H9 (cell line): Measurements from ENCODE around the gene DHDH. TPM values are rescaled to one million over a fixed set of nuclear protein-coding genes. Genes with fewer than 3 reads are reported as not detected.

Source experiments
- DNase-seq: peaks from one replicate; pipeline ENCODE4 v3.0.0-alpha.2; 2017
- H2AFZ ChIP-seq: one replicate; pipeline ENCODE4 v1.6.1; 2013; ENCODE audit warnings: mild to moderate bottlenecking, low read length, control low read depth, moderate library complexity
- H2AK5ac ChIP-seq: 2 replicates; pipeline ENCODE4 v1.6.1; 2013; ENCODE audit warnings: low read length, control low read depth, mixed read lengths; ENCODE audit not compliant: insufficient read length
- H2BK120ac ChIP-seq: one replicate; pipeline ENCODE4 v1.6.1; 2013; ENCODE audit warnings: low read depth, mild to moderate bottlenecking, low read length, control low read depth, inconsistent platforms; ENCODE audit not compliant: poor library complexity, severe bottlenecking
- H2BK12ac ChIP-seq: 2 replicates; pipeline ENCODE4 v1.6.1; 2013; ENCODE audit warnings: low read length, control low read depth, mixed read lengths, low read depth; ENCODE audit not compliant: insufficient read length
- H2BK15ac ChIP-seq: 2 replicates; pipeline ENCODE4 v1.6.1; 2013; ENCODE audit warnings: low read depth, low read length, control low read depth
- H2BK20ac ChIP-seq: one replicate; pipeline ENCODE4 v1.6.1; 2013; ENCODE audit warnings: low read depth, mild to moderate bottlenecking, low read length, control low read depth, inconsistent platforms; ENCODE audit not compliant: poor library complexity, severe bottlenecking
- H2BK5ac ChIP-seq: 2 replicates; pipeline ENCODE4 v1.6.1; 2013; ENCODE audit warnings: low read length, control low read depth, mixed read lengths; ENCODE audit not compliant: insufficient read length
- H3K14ac ChIP-seq: 2 replicates; pipeline ENCODE4 v1.6.1; 2013; ENCODE audit warnings: low read length, control low read depth; ENCODE audit not compliant: insufficient read depth
- H3K18ac ChIP-seq: 2 replicates; pipeline ENCODE4 v1.6.1; 2013; ENCODE audit warnings: low read depth, mild to moderate bottlenecking, mixed read lengths, low read length, control low read depth; ENCODE audit not compliant: insufficient read length
- H3K23ac ChIP-seq: 2 replicates; pipeline ENCODE4 v1.6.1; 2013; ENCODE audit warnings: low read length, control low read depth, mixed read lengths, low read depth; ENCODE audit not compliant: insufficient read length
- H3K23me2 ChIP-seq: 2 replicates; pipeline ENCODE4 v1.6.1; 2013; ENCODE audit warnings: low read depth, mild to moderate bottlenecking, mixed read lengths, low read length, control low read depth; ENCODE audit not compliant: insufficient read length, poor library complexity, severe bottlenecking
- H3K27ac ChIP-seq: 2 replicates; pipeline ENCODE4 v1.5.1; 2013; ENCODE audit warnings: low read length, control low read depth, mixed read lengths, low read depth; ENCODE audit not compliant: insufficient read length
- H3K27me3 ChIP-seq: 2 replicates; pipeline ENCODE4 v1.6.1; 2013; ENCODE audit warnings: low read length, control low read depth, inconsistent platforms; ENCODE audit not compliant: insufficient read depth
- H3K4ac ChIP-seq: 2 replicates; pipeline ENCODE4 v1.6.1; 2013; ENCODE audit warnings: low read depth, mild to moderate bottlenecking, control low read depth, inconsistent platforms, low read length, moderate library complexity
- H3K4me1 ChIP-seq: 2 replicates; pipeline ENCODE4 v1.6.1; 2013; ENCODE audit warnings: low read length, control low read depth, inconsistent platforms; ENCODE audit not compliant: insufficient read depth
- H3K4me2 ChIP-seq: 2 replicates; pipeline ENCODE4 v1.6.1; 2013; ENCODE audit warnings: low read length, control low read depth, mixed read lengths; ENCODE audit not compliant: insufficient read length, insufficient read depth
- H3K56ac ChIP-seq: 2 replicates; pipeline ENCODE4 v1.6.1; 2013; ENCODE audit warnings: low read depth, mild to moderate bottlenecking, mixed read lengths, low read length, control low read depth; ENCODE audit not compliant: insufficient read length
- H3K79me1 ChIP-seq: 2 replicates; pipeline ENCODE4 v1.6.1; 2013; ENCODE audit warnings: low read depth, mild to moderate bottlenecking, moderate library complexity, low read length, control low read depth, inconsistent platforms; ENCODE audit not compliant: insufficient read depth, poor library complexity, severe bottlenecking
- H3K79me2 ChIP-seq: 2 replicates; pipeline ENCODE4 v1.6.1; 2013; ENCODE audit warnings: low read length, control low read depth, inconsistent platforms; ENCODE audit not compliant: insufficient read depth
- H3K9ac ChIP-seq: 2 replicates; pipeline ENCODE4 v1.6.1; 2013; ENCODE audit warnings: low read length, control low read depth, mixed read lengths; ENCODE audit not compliant: insufficient read length; ENCODE audit errors: extremely low read depth
- H3K9me3 ChIP-seq: one replicate; pipeline ENCODE4 v1.6.1; 2013; ENCODE audit warnings: low read depth, low read length, inconsistent platforms; ENCODE audit not compliant: control insufficient read depth
- H3T11ph ChIP-seq: one replicate; pipeline ENCODE4 v1.6.1; 2013; ENCODE audit warnings: mild to moderate bottlenecking, low read length, control low read depth, inconsistent platforms
- H4K20me1 ChIP-seq: one replicate; pipeline ENCODE4 v1.6.1; 2013; ENCODE audit not compliant: control insufficient read depth, insufficient read length, insufficient read depth
- H4K5ac ChIP-seq: 2 replicates; pipeline ENCODE4 v1.6.1; 2013; ENCODE audit warnings: low read depth, mild to moderate bottlenecking, mixed read lengths, low read length, control low read depth; ENCODE audit not compliant: insufficient read length
- H4K8ac ChIP-seq: replicated peaks from 2 replicates; pipeline ENCODE4 v1.6.1; 2013; ENCODE audit warnings: low read length, control low read depth, mixed read lengths, low read depth; ENCODE audit not compliant: insufficient read length
- H4K91ac ChIP-seq: 2 replicates; pipeline ENCODE4 v1.6.1; 2013; ENCODE audit warnings: low read depth, mild to moderate bottlenecking, moderate library complexity, mixed read lengths, low read length, control low read depth; ENCODE audit not compliant: insufficient read length
- H3K27ac Mint-ChIP-seq, 3 experiments: 2 replicates in 2 of 3; 3 replicates in 1 of 3; pipeline ENCODE4 v1.8.0; 2020 to 2021; ENCODE audit warnings: mixed read lengths in 3 of 3, mild to moderate bottlenecking in 1 of 3, moderate library complexity in 1 of 3
- H3K27me3 Mint-ChIP-seq: 2 replicates; pipeline ENCODE4 v1.8.0; 2021; ENCODE audit warnings: low read depth, mild to moderate bottlenecking, moderate library complexity, mixed read lengths
- H3K36me3 Mint-ChIP-seq, 3 experiments: 2 replicates in 2 of 3; 3 replicates in 1 of 3; pipeline ENCODE4 v1.8.0; 2020 to 2021; ENCODE audit warnings: low read depth in 3 of 3, mixed read lengths in 3 of 3; ENCODE audit not compliant: insufficient read depth in 1 of 3
- H3K4me1 Mint-ChIP-seq, 2 experiments: 2 replicates each; pipeline ENCODE4 v1.8.0; 2020; ENCODE audit warnings: mixed read lengths in 2 of 2
- H3K4me3 Mint-ChIP-seq, 2 experiments: 2 replicates in 1 of 2; 3 replicates in 1 of 2; pipeline ENCODE4 v1.8.0; 2020 to 2021; ENCODE audit warnings: mild to moderate bottlenecking in 2 of 2, mixed read lengths in 2 of 2, moderate library complexity in 1 of 2
- H3K9me3 Mint-ChIP-seq, 2 experiments: 2 replicates in 1 of 2; 3 replicates in 1 of 2; pipeline ENCODE4 v1.8.0; 2020; ENCODE audit warnings: mild to moderate bottlenecking in 2 of 2, mixed read lengths in 2 of 2, moderate library complexity in 1 of 2
- WGBS: extraction: QIAGEN DNeasy Blood & Tissue Kit; methylation state at CpG from one replicate; pipeline ENCODE4 v1.1.7; 2013; ENCODE audit warnings: missing lambda C conversion rate, low lambda C conversion rate, mixed read lengths; ENCODE audit not compliant: insufficient read length; ENCODE audit errors: extremely low coverage; 5-methylcytosine and 5-hydroxymethylcytosine counted together
- total RNA-seq: library from RNA; stranded (reverse); gene quantifications from 2 replicates; pipeline ENCODE4 v1.2.1, GENCODE V29; 2021
- TF ChIP-seq, protein P1 (sequence below): fragments of 200-600 bp; sonication (generic); conservative IDR thresholded peaks from 3 replicates; pipeline ENCODE4 v1.8.0; 2021; ENCODE audit warnings: antibody characterized with exemption, mild to moderate bottlenecking

DHDH gene
- total RNA-seq, 1 experiment from 2014 or later = 2.0 TPM

- H3K27me3 ChIP-seq = no peaks in the 10 kb centered on the region
- no peak overlapping the region; a peak in 1 of 7 replicates for H3K27ac Mint-ChIP-seq
- no peak overlapping the region for H3K14ac ChIP-seq
- H3K23ac ChIP-seq = no peak overlapping the region
- no peak overlapping the region for H2BK20ac ChIP-seq
- peak overlapping the region; percentile 30 to 68 for H3K4me3 Mint-ChIP-seq
- H4K20me1 ChIP-seq = no peaks in the 10 kb centered on the region
- no peak overlapping the region for H2BK15ac ChIP-seq
- H3K27me3 Mint-ChIP-seq = no peaks in the 10 kb centered on the region
- no peak overlapping the region for H4K8ac ChIP-seq
- H3K9me3 Mint-ChIP-seq = no peaks in the 10 kb centered on the region
- no peaks in the 10 kb centered on the region; the same call in 1 of the 2 replicates for H3K4me1 ChIP-seq
- H4K91ac ChIP-seq = no peak overlapping the region
- no peak overlapping the region for H2BK12ac ChIP-seq
- WGBS = no CpG with 5 or more reads among the region's 22 CpGs
- H3K23me2 ChIP-seq = peaks cover 8% of the 10 kb centered on the region
- no peak overlapping the region for H2BK5ac ChIP-seq
- H2AFZ ChIP-seq = no peak overlapping the region
- peaks cover 30 to 35% of the 10 kb centered on the region in 2 experiments for H3K4me1 Mint-ChIP-seq
- H3K27ac ChIP-seq = no peak overlapping the region
- peaks cover 9% of the 10 kb centered on the region; the same call in 1 of the 2 replicates for H3K79me2 ChIP-seq
- no peaks in the 10 kb centered on the region for H3K9me3 ChIP-seq
- no peak overlapping the region for H3K4ac ChIP-seq
- H3T11ph ChIP-seq = no peak overlapping the region
- H2BK120ac ChIP-seq = no peak overlapping the region
- H3K9ac ChIP-seq = no peak overlapping the region
- no peak overlapping the region for H2AK5ac ChIP-seq
- no peak overlapping the region for H3K4me2 ChIP-seq
- H3K18ac ChIP-seq = no peak overlapping the region
- DNase-seq = no peak
- TF ChIP-seq, protein P1, sequence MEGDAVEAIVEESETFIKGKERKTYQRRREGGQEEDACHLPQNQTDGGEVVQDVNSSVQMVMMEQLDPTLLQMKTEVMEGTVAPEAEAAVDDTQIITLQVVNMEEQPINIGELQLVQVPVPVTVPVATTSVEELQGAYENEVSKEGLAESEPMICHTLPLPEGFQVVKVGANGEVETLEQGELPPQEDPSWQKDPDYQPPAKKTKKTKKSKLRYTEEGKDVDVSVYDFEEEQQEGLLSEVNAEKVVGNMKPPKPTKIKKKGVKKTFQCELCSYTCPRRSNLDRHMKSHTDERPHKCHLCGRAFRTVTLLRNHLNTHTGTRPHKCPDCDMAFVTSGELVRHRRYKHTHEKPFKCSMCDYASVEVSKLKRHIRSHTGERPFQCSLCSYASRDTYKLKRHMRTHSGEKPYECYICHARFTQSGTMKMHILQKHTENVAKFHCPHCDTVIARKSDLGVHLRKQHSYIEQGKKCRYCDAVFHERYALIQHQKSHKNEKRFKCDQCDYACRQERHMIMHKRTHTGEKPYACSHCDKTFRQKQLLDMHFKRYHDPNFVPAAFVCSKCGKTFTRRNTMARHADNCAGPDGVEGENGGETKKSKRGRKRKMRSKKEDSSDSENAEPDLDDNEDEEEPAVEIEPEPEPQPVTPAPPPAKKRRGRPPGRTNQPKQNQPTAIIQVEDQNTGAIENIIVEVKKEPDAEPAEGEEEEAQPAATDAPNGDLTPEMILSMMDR = no peak
- H3K56ac ChIP-seq = no peak overlapping the region
- H3K79me1 ChIP-seq = no peaks in the 10 kb centered on the region
- H4K5ac ChIP-seq = no peak overlapping the region
- H3K36me3 Mint-ChIP-seq = peaks cover 17 to 42% (median 41%) of the 10 kb centered on the region in 3 experiments
Measured at GRCh38 chr19:48991011-48991609, 57.6 kb downstream of the DHDH start.
